H9 (cell line): ENCODE results near the gene PPP1R9A. TPM values are rescaled to one million over a fixed set of nuclear protein-coding genes. Genes with fewer than 3 reads are reported as not detected.

Source experiments
- DNase-seq: peaks from one replicate; pipeline ENCODE4 v3.0.0-alpha.2; 2017
- H2AFZ ChIP-seq: one replicate; pipeline ENCODE4 v1.6.1; 2013; ENCODE audit warnings: mild to moderate bottlenecking, low read length, control low read depth, moderate library complexity
- H2AK5ac ChIP-seq: 2 replicates; pipeline ENCODE4 v1.6.1; 2013; ENCODE audit warnings: low read length, control low read depth, mixed read lengths; ENCODE audit not compliant: insufficient read length
- H2BK120ac ChIP-seq: one replicate; pipeline ENCODE4 v1.6.1; 2013; ENCODE audit warnings: low read depth, mild to moderate bottlenecking, low read length, control low read depth, inconsistent platforms; ENCODE audit not compliant: poor library complexity, severe bottlenecking
- H2BK12ac ChIP-seq: 2 replicates; pipeline ENCODE4 v1.6.1; 2013; ENCODE audit warnings: low read length, control low read depth, mixed read lengths, low read depth; ENCODE audit not compliant: insufficient read length
- H2BK15ac ChIP-seq: 2 replicates; pipeline ENCODE4 v1.6.1; 2013; ENCODE audit warnings: low read depth, low read length, control low read depth
- H2BK20ac ChIP-seq: one replicate; pipeline ENCODE4 v1.6.1; 2013; ENCODE audit warnings: low read depth, mild to moderate bottlenecking, low read length, control low read depth, inconsistent platforms; ENCODE audit not compliant: poor library complexity, severe bottlenecking
- H2BK5ac ChIP-seq: 2 replicates; pipeline ENCODE4 v1.6.1; 2013; ENCODE audit warnings: low read length, control low read depth, mixed read lengths; ENCODE audit not compliant: insufficient read length
- H3K14ac ChIP-seq: 2 replicates; pipeline ENCODE4 v1.6.1; 2013; ENCODE audit warnings: low read length, control low read depth; ENCODE audit not compliant: insufficient read depth
- H3K18ac ChIP-seq: 2 replicates; pipeline ENCODE4 v1.6.1; 2013; ENCODE audit warnings: low read depth, mild to moderate bottlenecking, mixed read lengths, low read length, control low read depth; ENCODE audit not compliant: insufficient read length
- H3K23ac ChIP-seq: 2 replicates; pipeline ENCODE4 v1.6.1; 2013; ENCODE audit warnings: low read length, control low read depth, mixed read lengths, low read depth; ENCODE audit not compliant: insufficient read length
- H3K23me2 ChIP-seq: 2 replicates; pipeline ENCODE4 v1.6.1; 2013; ENCODE audit warnings: low read depth, mild to moderate bottlenecking, mixed read lengths, low read length, control low read depth; ENCODE audit not compliant: insufficient read length, poor library complexity, severe bottlenecking
- H3K27ac ChIP-seq: 2 replicates; pipeline ENCODE4 v1.5.1; 2013; ENCODE audit warnings: low read length, control low read depth, mixed read lengths, low read depth; ENCODE audit not compliant: insufficient read length
- H3K27me3 ChIP-seq: 2 replicates; pipeline ENCODE4 v1.6.1; 2013; ENCODE audit warnings: low read length, control low read depth, inconsistent platforms; ENCODE audit not compliant: insufficient read depth
- H3K4ac ChIP-seq: 2 replicates; pipeline ENCODE4 v1.6.1; 2013; ENCODE audit warnings: low read depth, mild to moderate bottlenecking, control low read depth, inconsistent platforms, low read length, moderate library complexity
- H3K4me1 ChIP-seq: 2 replicates; pipeline ENCODE4 v1.6.1; 2013; ENCODE audit warnings: low read length, control low read depth, inconsistent platforms; ENCODE audit not compliant: insufficient read depth
- H3K4me2 ChIP-seq: 2 replicates; pipeline ENCODE4 v1.6.1; 2013; ENCODE audit warnings: low read length, control low read depth, mixed read lengths; ENCODE audit not compliant: insufficient read length, insufficient read depth
- H3K56ac ChIP-seq: 2 replicates; pipeline ENCODE4 v1.6.1; 2013; ENCODE audit warnings: low read depth, mild to moderate bottlenecking, mixed read lengths, low read length, control low read depth; ENCODE audit not compliant: insufficient read length
- H3K79me1 ChIP-seq: 2 replicates; pipeline ENCODE4 v1.6.1; 2013; ENCODE audit warnings: low read depth, mild to moderate bottlenecking, moderate library complexity, low read length, control low read depth, inconsistent platforms; ENCODE audit not compliant: insufficient read depth, poor library complexity, severe bottlenecking
- H3K79me2 ChIP-seq: 2 replicates; pipeline ENCODE4 v1.6.1; 2013; ENCODE audit warnings: low read length, control low read depth, inconsistent platforms; ENCODE audit not compliant: insufficient read depth
- H3K9ac ChIP-seq: 2 replicates; pipeline ENCODE4 v1.6.1; 2013; ENCODE audit warnings: low read length, control low read depth, mixed read lengths; ENCODE audit not compliant: insufficient read length; ENCODE audit errors: extremely low read depth
- H3K9me3 ChIP-seq: one replicate; pipeline ENCODE4 v1.6.1; 2013; ENCODE audit warnings: low read depth, low read length, inconsistent platforms; ENCODE audit not compliant: control insufficient read depth
- H3T11ph ChIP-seq: one replicate; pipeline ENCODE4 v1.6.1; 2013; ENCODE audit warnings: mild to moderate bottlenecking, low read length, control low read depth, inconsistent platforms
- H4K20me1 ChIP-seq: one replicate; pipeline ENCODE4 v1.6.1; 2013; ENCODE audit not compliant: control insufficient read depth, insufficient read length, insufficient read depth
- H4K5ac ChIP-seq: 2 replicates; pipeline ENCODE4 v1.6.1; 2013; ENCODE audit warnings: low read depth, mild to moderate bottlenecking, mixed read lengths, low read length, control low read depth; ENCODE audit not compliant: insufficient read length
- H4K8ac ChIP-seq: replicated peaks from 2 replicates; pipeline ENCODE4 v1.6.1; 2013; ENCODE audit warnings: low read length, control low read depth, mixed read lengths, low read depth; ENCODE audit not compliant: insufficient read length
- H4K91ac ChIP-seq: 2 replicates; pipeline ENCODE4 v1.6.1; 2013; ENCODE audit warnings: low read depth, mild to moderate bottlenecking, moderate library complexity, mixed read lengths, low read length, control low read depth; ENCODE audit not compliant: insufficient read length
- H3K27ac Mint-ChIP-seq, 3 experiments: 2 replicates in 2 of 3; 3 replicates in 1 of 3; pipeline ENCODE4 v1.8.0; 2020 to 2021; ENCODE audit warnings: mixed read lengths in 3 of 3, mild to moderate bottlenecking in 1 of 3, moderate library complexity in 1 of 3
- H3K27me3 Mint-ChIP-seq: 2 replicates; pipeline ENCODE4 v1.8.0; 2021; ENCODE audit warnings: low read depth, mild to moderate bottlenecking, moderate library complexity, mixed read lengths
- H3K36me3 Mint-ChIP-seq, 3 experiments: 2 replicates in 2 of 3; 3 replicates in 1 of 3; pipeline ENCODE4 v1.8.0; 2020 to 2021; ENCODE audit warnings: low read depth in 3 of 3, mixed read lengths in 3 of 3; ENCODE audit not compliant: insufficient read depth in 1 of 3
- H3K4me1 Mint-ChIP-seq, 2 experiments: 2 replicates each; pipeline ENCODE4 v1.8.0; 2020; ENCODE audit warnings: mixed read lengths in 2 of 2
- H3K4me3 Mint-ChIP-seq, 2 experiments: 2 replicates in 1 of 2; 3 replicates in 1 of 2; pipeline ENCODE4 v1.8.0; 2020 to 2021; ENCODE audit warnings: mild to moderate bottlenecking in 2 of 2, mixed read lengths in 2 of 2, moderate library complexity in 1 of 2
- H3K9me3 Mint-ChIP-seq, 2 experiments: 2 replicates in 1 of 2; 3 replicates in 1 of 2; pipeline ENCODE4 v1.8.0; 2020; ENCODE audit warnings: mild to moderate bottlenecking in 2 of 2, mixed read lengths in 2 of 2, moderate library complexity in 1 of 2
- total RNA-seq: library from RNA; stranded (reverse); gene quantifications from 2 replicates; pipeline ENCODE4 v1.2.1, GENCODE V29; 2021
- TF ChIP-seq, protein P1 (sequence below): fragments of 200-600 bp; sonication (generic); conservative IDR thresholded peaks from 3 replicates; pipeline ENCODE4 v1.8.0; 2021; ENCODE audit warnings: antibody characterized with exemption, mild to moderate bottlenecking

PPP1R9A gene
- total RNA-seq, 1 experiment from 2014 or later: 17.0 TPM

DNA sequence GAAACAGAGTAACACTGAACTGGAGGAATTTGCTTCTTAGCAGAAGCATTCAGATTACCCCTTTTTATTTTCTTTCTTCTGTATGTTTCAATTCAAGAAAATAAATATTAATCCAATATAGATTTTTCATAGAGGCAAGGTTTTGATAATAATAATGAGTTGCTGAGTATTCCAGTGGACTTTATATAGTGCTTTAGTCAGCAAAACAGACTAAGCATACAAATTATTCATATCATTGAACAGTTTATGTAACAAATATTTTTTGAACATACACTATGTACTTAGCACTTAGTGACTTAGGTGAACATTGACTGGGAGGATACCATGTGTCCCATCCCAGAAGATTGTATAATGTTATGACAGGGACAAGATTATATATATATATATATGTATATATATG, 32.0 kb downstream of the PPP1R9A start:
- Histone ChIP-seq H4K5ac (no peak overlapping the region), H3K14ac (no peak overlapping the region), H3K9me3 (no peaks in the 10 kb centered on the region), H3K18ac (no peak overlapping the region), H2BK15ac (no peak overlapping the region), H3K27ac (no peak overlapping the region), H2BK5ac (no peak overlapping the region), H2AK5ac (no peak overlapping the region), H3K79me2 (no peaks in the 10 kb centered on the region; the same call in 1 of the 2 replicates), H2BK12ac (no peak overlapping the region), H4K20me1 (no peaks in the 10 kb centered on the region), H3K23ac (no peak overlapping the region), H2BK20ac (no peak overlapping the region), H4K8ac (no peak overlapping the region), H3K27me3 (no peaks in the 10 kb centered on the region), H3K4me1 (no peaks in the 10 kb centered on the region), H2BK120ac (no peak overlapping the region), H4K91ac (no peak overlapping the region), H3K56ac (no peak overlapping the region), H3K79me1 (no peaks in the 10 kb centered on the region), H3K9ac (no peak overlapping the region), H3T11ph (no peak overlapping the region), H3K4me2 (no peak overlapping the region), H2AFZ (no peak overlapping the region), H3K4ac (no peak overlapping the region), H3K23me2 (no peaks in the 10 kb centered on the region)
- H3K4me3 Mint-ChIP-seq: no peak overlapping the region
- TF ChIP-seq, protein P1, sequence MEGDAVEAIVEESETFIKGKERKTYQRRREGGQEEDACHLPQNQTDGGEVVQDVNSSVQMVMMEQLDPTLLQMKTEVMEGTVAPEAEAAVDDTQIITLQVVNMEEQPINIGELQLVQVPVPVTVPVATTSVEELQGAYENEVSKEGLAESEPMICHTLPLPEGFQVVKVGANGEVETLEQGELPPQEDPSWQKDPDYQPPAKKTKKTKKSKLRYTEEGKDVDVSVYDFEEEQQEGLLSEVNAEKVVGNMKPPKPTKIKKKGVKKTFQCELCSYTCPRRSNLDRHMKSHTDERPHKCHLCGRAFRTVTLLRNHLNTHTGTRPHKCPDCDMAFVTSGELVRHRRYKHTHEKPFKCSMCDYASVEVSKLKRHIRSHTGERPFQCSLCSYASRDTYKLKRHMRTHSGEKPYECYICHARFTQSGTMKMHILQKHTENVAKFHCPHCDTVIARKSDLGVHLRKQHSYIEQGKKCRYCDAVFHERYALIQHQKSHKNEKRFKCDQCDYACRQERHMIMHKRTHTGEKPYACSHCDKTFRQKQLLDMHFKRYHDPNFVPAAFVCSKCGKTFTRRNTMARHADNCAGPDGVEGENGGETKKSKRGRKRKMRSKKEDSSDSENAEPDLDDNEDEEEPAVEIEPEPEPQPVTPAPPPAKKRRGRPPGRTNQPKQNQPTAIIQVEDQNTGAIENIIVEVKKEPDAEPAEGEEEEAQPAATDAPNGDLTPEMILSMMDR: no peak
- no peak overlapping the region for H3K27ac Mint-ChIP-seq
- H3K9me3 Mint-ChIP-seq: no peaks in the 10 kb centered on the region
- DNase-seq: no peak
- peaks cover 19 to 26% of the 10 kb centered on the region in 2 experiments for H3K4me1 Mint-ChIP-seq
- H3K27me3 Mint-ChIP-seq: no peaks in the 10 kb centered on the region
- H3K36me3 Mint-ChIP-seq: no peaks in the 10 kb centered on the region
